ENCODE measurements around the gene DMRTA2. TPM values are rescaled to one million over a fixed set of nuclear protein-coding genes. Genes with fewer than 3 reads are reported as not detected.

DMRTA2 gene
- total RNA-seq, 1 experiment from 2014 or later, result not detected

- H3K36me3 ChIP-seq (ENCODE audit: insufficient read depth, low read length), result no peaks in the 10 kb centered on the region
- no peaks in the 10 kb centered on the region for H3K9me3 ChIP-seq (ENCODE audit: low read length)
- H3K9ac ChIP-seq (ENCODE audit: low read length), result no peak overlapping the region
- H3K27me3 ChIP-seq (ENCODE audit: low read length), result no peaks in the 10 kb centered on the region
- no peak overlapping the region for H3K4me3 ChIP-seq (ENCODE audit: low read length)
- H3K9me2 ChIP-seq (replicated peaks; ENCODE audit: insufficient read depth, low read length), result no peaks in the 10 kb centered on the region
- no peak overlapping the region for H3K4me2 ChIP-seq (ENCODE audit: low read depth, low read length, poor library complexity, severe bottlenecking)
- H2AFZ ChIP-seq (ENCODE audit: low read length), result no peak overlapping the region
- H3K4me1 ChIP-seq (ENCODE audit: low read length), result no peaks in the 10 kb centered on the region
- H3K27ac ChIP-seq (ENCODE audit: low read length), result no peak overlapping the region
- H4K20me1 ChIP-seq (ENCODE audit: insufficient read depth, low read depth, low read length), result no peaks in the 10 kb centered on the region
- no peaks in the 10 kb centered on the region for H3K79me2 ChIP-seq (ENCODE audit: low read length)
- DNase-seq, result no peak
Measured at GRCh38 chr1:50447961-50448360, 24.7 kb upstream of the DMRTA2 start.

GRCh38 chr1:50441183-50441582 lies 17.9 kb upstream of the DMRTA2 start:
- DNase-seq, result no peak
- Histone ChIP-seq H3K27ac (ENCODE audit: low read length) (no peak overlapping the region), H3K9me3 (ENCODE audit: low read length) (no peaks in the 10 kb centered on the region), H3K9me2 (replicated peaks; ENCODE audit: insufficient read depth, low read length) (no peaks in the 10 kb centered on the region), H2AFZ (ENCODE audit: low read length) (no peak overlapping the region), H3K4me2 (ENCODE audit: low read depth, low read length, poor library complexity, severe bottlenecking) (no peak overlapping the region), H4K20me1 (ENCODE audit: insufficient read depth, low read depth, low read length) (no peaks in the 10 kb centered on the region), H3K79me2 (ENCODE audit: low read length) (no peaks in the 10 kb centered on the region), H3K36me3 (ENCODE audit: insufficient read depth, low read length) (no peaks in the 10 kb centered on the region), H3K4me1 (ENCODE audit: low read length) (no peaks in the 10 kb centered on the region), H3K9ac (ENCODE audit: low read length) (no peak overlapping the region), H3K4me3 (ENCODE audit: low read length) (no peak overlapping the region), H3K27me3 (ENCODE audit: low read length) (no peaks in the 10 kb centered on the region)

- H3K36me3 ChIP-seq (ENCODE audit: insufficient read depth, low read length), result no peaks in the 10 kb centered on the region; the same call in 1 of the 2 replicates
- H3K9ac ChIP-seq (ENCODE audit: low read length), result no peak overlapping the region
- H3K79me2 ChIP-seq (ENCODE audit: low read length), result no peaks in the 10 kb centered on the region
- H3K9me3 ChIP-seq (ENCODE audit: low read length), result no peaks in the 10 kb centered on the region
- no peak overlapping the region for H3K4me3 ChIP-seq (ENCODE audit: low read length)
- H3K4me2 ChIP-seq (ENCODE audit: low read depth, low read length, poor library complexity, severe bottlenecking), result no peak overlapping the region
- H3K27ac ChIP-seq (ENCODE audit: low read length), result no peak overlapping the region
- H3K4me1 ChIP-seq (ENCODE audit: low read length), result no peaks in the 10 kb centered on the region
- DNase-seq, result no peak
- H2AFZ ChIP-seq (ENCODE audit: low read length), result no peak overlapping the region
- no peaks in the 10 kb centered on the region for H4K20me1 ChIP-seq (ENCODE audit: insufficient read depth, low read depth, low read length)
- no peaks in the 10 kb centered on the region for H3K9me2 ChIP-seq (replicated peaks; ENCODE audit: insufficient read depth, low read length)
- no peaks in the 10 kb centered on the region for H3K27me3 ChIP-seq (ENCODE audit: low read length)
Measured at GRCh38 chr1:50438945-50439344, 15.7 kb upstream of the DMRTA2 start.

GRCh38 chr1:50436489-50436888 lies 13.2 kb upstream of the DMRTA2 start:
- Histone ChIP-seq H3K4me1 (ENCODE audit: low read length) (no peaks in the 10 kb centered on the region), H3K27ac (ENCODE audit: low read length) (no peak overlapping the region), H3K4me3 (ENCODE audit: low read length) (no peak overlapping the region), H3K27me3 (ENCODE audit: low read length) (no peaks in the 10 kb centered on the region), H3K9me2 (replicated peaks; ENCODE audit: insufficient read depth, low read length) (no peaks in the 10 kb centered on the region), H3K4me2 (ENCODE audit: low read depth, low read length, poor library complexity, severe bottlenecking) (no peak overlapping the region), H3K9ac (ENCODE audit: low read length) (no peak overlapping the region), H3K36me3 (ENCODE audit: insufficient read depth, low read length) (no peaks in the 10 kb centered on the region; the same call in 1 of the 2 replicates), H3K79me2 (ENCODE audit: low read length) (no peaks in the 10 kb centered on the region), H2AFZ (ENCODE audit: low read length) (no peak overlapping the region), H4K20me1 (ENCODE audit: insufficient read depth, low read depth, low read length) (no peaks in the 10 kb centered on the region), H3K9me3 (ENCODE audit: low read length) (no peaks in the 10 kb centered on the region)
- DNase-seq, result no peak

GRCh38 chr1:50430010-50430405 lies 6.8 kb upstream of the DMRTA2 start:
- DNase-seq, result no peak
- Histone ChIP-seq H3K4me1 (ENCODE audit: low read length) (no peaks in the 10 kb centered on the region), H3K27me3 (ENCODE audit: low read length) (no peaks in the 10 kb centered on the region), H2AFZ (ENCODE audit: low read length) (no peak overlapping the region), H3K79me2 (ENCODE audit: low read length) (no peaks in the 10 kb centered on the region), H4K20me1 (ENCODE audit: insufficient read depth, low read depth, low read length) (no peaks in the 10 kb centered on the region), H3K36me3 (ENCODE audit: insufficient read depth, low read length) (no peaks in the 10 kb centered on the region; the same call in 1 of the 2 replicates), H3K9me2 (replicated peaks; ENCODE audit: insufficient read depth, low read length) (no peaks in the 10 kb centered on the region), H3K9ac (ENCODE audit: low read length) (no peak overlapping the region), H3K4me2 (ENCODE audit: low read depth, low read length, poor library complexity, severe bottlenecking) (no peak overlapping the region), H3K27ac (ENCODE audit: low read length) (no peak overlapping the region), H3K4me3 (ENCODE audit: low read length) (no peak overlapping the region), H3K9me3 (ENCODE audit: low read length) (no peaks in the 10 kb centered on the region)

- H3K36me3 ChIP-seq (ENCODE audit: insufficient read depth, low read length), result no peaks in the 10 kb centered on the region
- no peaks in the 10 kb centered on the region for H4K20me1 ChIP-seq (ENCODE audit: insufficient read depth, low read depth, low read length)
- no peaks in the 10 kb centered on the region for H3K9me2 ChIP-seq (replicated peaks; ENCODE audit: insufficient read depth, low read length)
- H3K27me3 ChIP-seq (ENCODE audit: low read length), result no peaks in the 10 kb centered on the region
- no peaks in the 10 kb centered on the region for H3K4me1 ChIP-seq (ENCODE audit: low read length)
- H2AFZ ChIP-seq (ENCODE audit: low read length), result no peak overlapping the region
- no peak overlapping the region for H3K27ac ChIP-seq (ENCODE audit: low read length)
- H3K9me3 ChIP-seq (ENCODE audit: low read length), result no peaks in the 10 kb centered on the region
- H3K79me2 ChIP-seq (ENCODE audit: low read length), result no peaks in the 10 kb centered on the region
- DNase-seq, result no peak
- H3K4me2 ChIP-seq (ENCODE audit: low read depth, low read length, poor library complexity, severe bottlenecking), result no peak overlapping the region
- no peak overlapping the region for H3K9ac ChIP-seq (ENCODE audit: low read length)
- H3K4me3 ChIP-seq (ENCODE audit: low read length), result no peak overlapping the region
Measured at GRCh38 chr1:50427818-50428779, 4.9 kb upstream of the DMRTA2 start.

- H3K9me2 ChIP-seq (replicated peaks; ENCODE audit: insufficient read depth, low read length), result no peaks in the 10 kb centered on the region
- DNase-seq, result no peak
- no peak overlapping the region for H3K9ac ChIP-seq (ENCODE audit: low read length)
- H3K79me2 ChIP-seq (ENCODE audit: low read length), result no peaks in the 10 kb centered on the region
- no peaks in the 10 kb centered on the region for H3K4me1 ChIP-seq (ENCODE audit: low read length)
- no peaks in the 10 kb centered on the region for H4K20me1 ChIP-seq (ENCODE audit: insufficient read depth, low read depth, low read length)
- H3K4me2 ChIP-seq (ENCODE audit: low read depth, low read length, poor library complexity, severe bottlenecking), result no peak overlapping the region
- H3K9me3 ChIP-seq (ENCODE audit: low read length), result no peaks in the 10 kb centered on the region
- no peak overlapping the region for H3K27ac ChIP-seq (ENCODE audit: low read length)
- H3K27me3 ChIP-seq (ENCODE audit: low read length), result no peaks in the 10 kb centered on the region
- no peak overlapping the region for H3K4me3 ChIP-seq (ENCODE audit: low read length)
- no peak overlapping the region for H2AFZ ChIP-seq (ENCODE audit: low read length)
- no peaks in the 10 kb centered on the region for H3K36me3 ChIP-seq (ENCODE audit: insufficient read depth, low read length)
Measured at GRCh38 chr1:50427086-50427817, 4.0 kb upstream of the DMRTA2 start.

GRCh38 chr1:50426702-50427085 lies 3.5 kb upstream of the DMRTA2 start:
- no peak overlapping the region for H3K4me2 ChIP-seq (ENCODE audit: low read depth, low read length, poor library complexity, severe bottlenecking)
- DNase-seq, result no peak
- no peak overlapping the region for H3K27ac ChIP-seq (ENCODE audit: low read length)
- no peaks in the 10 kb centered on the region for H4K20me1 ChIP-seq (ENCODE audit: insufficient read depth, low read depth, low read length)
- H3K4me3 ChIP-seq (ENCODE audit: low read length), result no peak overlapping the region
- H3K4me1 ChIP-seq (ENCODE audit: low read length), result no peaks in the 10 kb centered on the region
- H3K9ac ChIP-seq (ENCODE audit: low read length), result no peak overlapping the region
- H3K36me3 ChIP-seq (ENCODE audit: insufficient read depth, low read length), result no peaks in the 10 kb centered on the region
- no peaks in the 10 kb centered on the region for H3K79me2 ChIP-seq (ENCODE audit: low read length)
- no peaks in the 10 kb centered on the region for H3K9me2 ChIP-seq (replicated peaks; ENCODE audit: insufficient read depth, low read length)
- no peaks in the 10 kb centered on the region for H3K9me3 ChIP-seq (ENCODE audit: low read length)
- H3K27me3 ChIP-seq (ENCODE audit: low read length), result no peaks in the 10 kb centered on the region
- no peak overlapping the region for H2AFZ ChIP-seq (ENCODE audit: low read length)
